SK-N-MC (cell line): ENCODE results near the gene RAB21.

Experiments used
- DNase-seq: peaks from one replicate; pipeline ENCODE4 v3.0.0-alpha.2; 2011; ENCODE audit warnings: low read depth, low spot score
- H3K27ac ChIP-seq: fragments of 200-600 bp; sonication (generic); 2 replicates; pipeline ENCODE4 v1.5.1; 2016; ENCODE audit warnings: mixed run types
- H3K36me3 ChIP-seq: fragments of 200-600 bp; sonication (generic); 2 replicates; pipeline ENCODE4 v1.6.1; 2017; ENCODE audit warnings: antibody characterized with exemption, low read length, mixed read lengths; ENCODE audit not compliant: insufficient read depth
- H3K4me3 ChIP-seq: fragments of 200-600 bp; sonication (generic); 2 replicates; pipeline ENCODE4 v1.5.1; 2016
- H3K9ac ChIP-seq: fragments of 200-600 bp; sonication (generic); 2 replicates; pipeline ENCODE4 v1.8.0; 2017; ENCODE audit warnings: mixed run types, mixed read lengths; ENCODE audit not compliant: insufficient read length
- H3K9me3 ChIP-seq: fragments of 200-600 bp; sonication (generic); 2 replicates; pipeline ENCODE4 v1.6.1; 2017; ENCODE audit warnings: low read depth, mild to moderate bottlenecking, antibody characterized with exemption, low read length, moderate library complexity, mixed read lengths
- EZH2 ChIP-seq: fragments of 200-600 bp; sonication (generic); IDR thresholded peaks from one replicate; pipeline ENCODE4 v1.6.1; 2017; ENCODE audit warnings: antibody characterized with exemption
- FOXP2 ChIP-seq: optimal IDR thresholded peaks from 2 replicates; pipeline ENCODE3; 2011; ENCODE audit warnings: mild to moderate bottlenecking, moderate library complexity; ENCODE audit not compliant: insufficient read depth; ENCODE audit errors: extremely low read length, control extremely low read depth
- POLR2AphosphoS5 ChIP-seq: IDR thresholded peaks from 2 replicates; pipeline ENCODE4 v1.6.1; 2012; ENCODE audit warnings: mild to moderate bottlenecking, low read depth, low read length, borderline replicate concordance

The RAB21 gene

GRCh38 chr12:71726548-71726947 is 28.1 kb upstream of the RAB21 start:
- no peak for TF ChIP-seq FOXP2
- no peak for TF ChIP-seq EZH2
- TF ChIP-seq POLR2AphosphoS5, result no peak
- H3K4me3 ChIP-seq, result no peak overlapping the region
- no peak overlapping the region for H3K27ac ChIP-seq
- no peak overlapping the region for H3K9ac ChIP-seq
- DNase-seq, result no peak
- H3K36me3 ChIP-seq, result no peaks in the 10 kb centered on the region
- H3K9me3 ChIP-seq, result no peaks in the 10 kb centered on the region

- no peak overlapping the region for H3K9ac ChIP-seq
- no peak overlapping the region for H3K27ac ChIP-seq
- DNase-seq, result no peak
- H3K4me3 ChIP-seq, result no peak overlapping the region
- no peaks in the 10 kb centered on the region for H3K9me3 ChIP-seq
- no peak for TF ChIP-seq POLR2AphosphoS5
- TF ChIP-seq FOXP2, result no peak
- no peak for TF ChIP-seq EZH2
- H3K36me3 ChIP-seq, result no peaks in the 10 kb centered on the region
Observed at GRCh38 chr12:71727958-71728357, 26.7 kb upstream of the RAB21 start.

- no peak overlapping the region for H3K9ac ChIP-seq
- TF ChIP-seq EZH2, result no peak
- TF ChIP-seq POLR2AphosphoS5, result no peak
- TF ChIP-seq FOXP2, result no peak
- DNase-seq, result no peak
- H3K4me3 ChIP-seq, result no peak overlapping the region
- H3K36me3 ChIP-seq, result no peaks in the 10 kb centered on the region
- H3K27ac ChIP-seq, result no peak overlapping the region
- H3K9me3 ChIP-seq, result no peaks in the 10 kb centered on the region
Observed at GRCh38 chr12:71730936-71731335, 23.7 kb upstream of the RAB21 start.

- H3K4me3 ChIP-seq, result no peak overlapping the region
- H3K9ac ChIP-seq, result no peak overlapping the region
- no peaks in the 10 kb centered on the region for H3K9me3 ChIP-seq
- no peak for DNase-seq
- H3K36me3 ChIP-seq, result no peaks in the 10 kb centered on the region
- TF ChIP-seq EZH2 (no peak), POLR2AphosphoS5 (no peak), FOXP2 (no peak)
- no peak overlapping the region for H3K27ac ChIP-seq
Observed at GRCh38 chr12:71731439-71732356, 23.0 kb upstream of the RAB21 start.

DNA sequence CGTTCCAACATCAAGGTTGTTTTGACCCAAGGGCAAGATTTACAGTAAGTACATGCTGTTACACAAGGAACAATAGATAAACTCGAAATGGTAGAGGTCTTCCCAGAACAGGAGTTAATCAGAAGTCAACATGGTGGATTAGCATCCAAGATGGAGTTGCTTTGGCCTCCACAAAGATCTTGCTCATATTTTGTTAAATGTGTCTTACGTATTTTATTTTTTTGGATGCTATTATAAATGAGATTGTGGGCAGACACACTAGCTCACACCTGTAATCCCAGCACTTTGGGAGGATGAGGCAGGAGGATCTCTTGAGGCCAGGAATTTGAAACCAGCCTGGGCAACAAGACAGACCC is 22.3 kb upstream of the RAB21 start:
- Histone ChIP-seq H3K36me3 (no peaks in the 10 kb centered on the region), H3K9ac (no peak overlapping the region), H3K9me3 (no peaks in the 10 kb centered on the region), H3K4me3 (no peak overlapping the region), H3K27ac (no peak overlapping the region)
- TF ChIP-seq POLR2AphosphoS5 (no peak), EZH2 (no peak)
- no peak for DNase-seq

DNA sequence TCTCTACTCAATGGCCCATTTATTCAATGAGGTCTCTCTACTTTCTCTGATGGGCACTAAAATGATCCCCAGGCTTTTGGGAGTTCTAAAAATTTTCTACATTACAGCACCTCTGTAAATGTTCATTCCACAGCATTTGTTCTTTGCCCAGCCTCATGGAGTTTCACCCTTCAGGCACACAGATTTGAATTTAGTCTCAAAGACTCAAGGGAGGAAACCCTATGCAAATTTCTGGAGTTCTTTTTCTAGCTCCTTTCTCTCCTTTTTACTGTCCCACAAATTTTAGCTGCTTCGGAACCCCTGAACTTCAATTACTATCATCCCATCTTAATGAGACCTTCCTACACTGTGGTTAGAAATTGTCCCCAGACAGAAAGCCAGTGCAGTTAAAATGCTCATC is 17.5 kb upstream of the RAB21 start:
- Histone ChIP-seq H3K36me3 (no peaks in the 10 kb centered on the region), H3K27ac (no peak overlapping the region), H3K4me3 (no peak overlapping the region), H3K9ac (no peak overlapping the region), H3K9me3 (no peaks in the 10 kb centered on the region)
- DNase-seq, result no peak
- TF ChIP-seq FOXP2 (no peak), POLR2AphosphoS5 (no peak), EZH2 (no peak)

DNA sequence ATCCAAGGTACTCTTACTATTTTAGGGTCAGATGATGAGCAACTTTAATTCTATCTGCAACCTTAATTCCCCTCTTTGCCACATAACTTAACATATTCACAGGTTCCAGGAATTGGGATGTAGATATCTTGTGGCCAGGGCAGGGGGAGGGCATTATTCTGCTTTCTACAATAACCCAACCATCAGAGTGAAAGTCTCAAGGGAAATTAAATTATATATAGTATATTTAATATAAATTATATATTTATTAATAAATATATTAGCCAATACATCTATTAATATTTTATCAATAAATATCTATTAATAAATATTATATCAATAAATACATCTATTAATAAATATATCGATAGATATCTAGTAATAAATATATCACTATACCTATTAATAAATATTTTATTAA is 11.7 kb upstream of the RAB21 start:
- TF ChIP-seq FOXP2, result no peak
- TF ChIP-seq POLR2AphosphoS5, result no peak
- TF ChIP-seq EZH2, result no peak
- Histone ChIP-seq H3K4me3 (no peak overlapping the region), H3K9ac (no peak overlapping the region), H3K9me3 (no peaks in the 10 kb centered on the region), H3K36me3 (no peaks in the 10 kb centered on the region), H3K27ac (no peak overlapping the region)
- DNase-seq, result no peak

- Histone ChIP-seq H3K4me3 (no peak overlapping the region), H3K9ac (no peak overlapping the region), H3K36me3 (no peaks in the 10 kb centered on the region), H3K9me3 (no peaks in the 10 kb centered on the region), H3K27ac (no peak overlapping the region)
- DNase-seq, result no peak
- TF ChIP-seq POLR2AphosphoS5 (no peak), EZH2 (no peak), FOXP2 (no peak)
Observed at GRCh38 chr12:71744522-71745300, 10.0 kb upstream of the RAB21 start.
